CD4-positive, alpha-beta T cell treated with Interleukin-1 beta for 1 hour (primary cell): Measurements from ENCODE around the gene ABCB10.
A peak's percentile ranks its signal among the peaks of the same experiment; 100 is the strongest.
"Not testable (repeated sequence)": the region's sequence is repeated elsewhere in the genome, so short reads cannot be mapped to it uniquely, and the experiment has no call there.

Experiments used
- DNase-seq, 2 donors: peaks; one replicate each; pipeline ENCODE4 v3.0.0-alpha.2; 2020 to 2022

The ABCB10 gene

GRCh38 chr1:229531326-229531725 is 27.2 kb downstream of the ABCB10 start:
- no peak for DNase-seq

DNA sequence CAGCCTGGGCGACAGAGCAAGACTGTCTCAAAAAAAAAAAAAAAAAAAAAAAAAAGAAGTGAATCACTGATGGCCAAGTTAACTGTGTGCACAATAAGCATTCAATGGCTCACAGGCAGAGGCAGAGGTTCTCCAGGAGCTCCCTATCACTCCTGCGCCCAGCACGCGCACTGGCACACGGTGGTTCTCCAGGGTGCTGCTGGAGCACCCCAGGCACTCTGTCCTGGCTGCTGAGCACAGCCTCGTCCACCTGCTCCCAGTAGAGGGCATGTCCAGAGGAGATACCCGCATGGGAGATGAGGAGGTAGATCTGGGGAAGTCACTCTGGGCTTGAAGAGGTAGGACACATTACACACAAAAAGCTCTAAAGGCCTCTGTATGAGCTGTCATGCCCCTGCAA is 28.9 kb downstream of the ABCB10 start:
- no peak for DNase-seq

GRCh38 chr1:229526695-229527094 is 31.8 kb downstream of the ABCB10 start:
- DNase-seq: no peak

- no peak for DNase-seq
Measured at GRCh38 chr1:229523052-229523451, 35.5 kb downstream of the ABCB10 start.

DNA sequence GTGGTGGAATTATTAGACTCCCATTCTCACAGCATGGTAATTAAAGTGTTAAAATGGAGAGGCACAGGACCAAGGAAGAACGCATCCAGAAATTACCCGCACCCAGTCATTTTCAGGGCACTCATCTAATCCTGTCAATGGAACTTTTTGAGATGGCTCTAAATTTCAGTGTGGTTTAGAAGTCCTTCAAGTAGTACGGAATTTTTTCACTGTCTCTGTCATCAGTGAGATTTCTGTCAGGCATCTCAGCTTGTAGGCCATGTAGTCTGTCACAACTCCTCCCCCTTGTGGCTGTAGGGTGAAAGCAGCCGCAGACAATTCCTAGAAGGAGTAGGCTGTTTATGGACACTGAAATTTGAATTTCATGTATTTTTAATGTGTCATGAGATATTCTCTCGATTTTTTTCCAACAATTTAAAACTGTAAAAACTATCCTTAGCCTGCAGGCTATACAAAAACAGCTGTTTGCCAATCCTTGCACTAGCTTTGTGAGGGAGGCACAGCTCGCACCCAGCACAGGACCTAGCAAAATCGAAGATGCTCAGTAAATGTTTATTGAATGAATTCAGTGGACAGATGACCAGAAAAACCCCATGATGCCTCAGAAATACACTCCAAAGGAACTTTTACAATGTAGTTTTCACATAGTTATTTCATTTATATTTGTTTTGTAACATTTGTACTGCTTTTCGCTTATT is 43.8 kb downstream of the ABCB10 start:
- DNase-seq: peak; percentile 67 to 77

- not testable (repeated sequence) for DNase-seq
Measured at GRCh38 chr1:229511625-229512024, 46.9 kb downstream of the ABCB10 start.

- not testable (repeated sequence) for DNase-seq
Measured at GRCh38 chr1:229511201-229511600, 47.3 kb downstream of the ABCB10 start.

DNA sequence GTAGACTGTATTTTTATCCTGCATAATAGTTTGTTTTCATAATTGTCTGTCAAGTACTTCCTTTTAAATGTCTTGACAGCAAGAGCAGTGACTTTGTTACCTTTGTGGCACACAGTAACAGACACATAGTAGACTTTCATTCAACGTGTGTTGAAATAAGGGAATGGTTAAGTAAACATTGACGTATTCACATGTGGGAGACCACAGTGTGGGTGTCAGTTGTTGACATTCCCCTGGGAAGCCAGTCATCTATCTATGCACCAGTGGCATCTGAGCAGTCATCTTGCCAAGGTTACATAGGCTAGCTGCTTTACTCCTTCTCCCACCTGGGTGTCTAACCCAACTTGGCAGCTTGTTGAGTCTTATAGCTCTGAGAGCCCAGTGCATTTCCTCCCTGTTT is 48.9 kb downstream of the ABCB10 start:
- DNase-seq: no peak

DNA sequence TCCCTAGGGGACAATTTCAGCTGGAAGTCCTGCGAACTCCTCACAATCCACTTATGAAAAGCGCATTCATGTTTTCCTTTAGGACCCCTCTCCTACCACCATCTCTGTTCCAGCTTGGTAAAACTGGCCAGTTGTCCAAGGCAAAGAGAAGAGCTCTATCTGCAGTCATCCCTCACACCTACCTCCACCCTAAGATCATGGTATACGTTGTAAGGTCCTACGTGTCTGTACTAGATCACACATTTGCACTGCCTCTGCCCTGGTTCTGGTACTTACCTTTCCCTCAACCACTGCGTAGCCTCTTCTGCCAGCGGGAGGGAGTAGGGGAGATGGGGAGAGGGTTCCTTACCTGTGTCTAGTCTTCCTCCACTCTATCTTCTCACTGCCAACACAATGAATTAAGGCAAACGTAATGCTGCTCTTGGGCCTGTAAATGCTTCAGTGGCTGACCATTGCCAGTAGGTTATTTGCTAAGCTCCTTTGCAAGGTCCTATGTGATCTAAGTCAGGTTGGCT is 49.6 kb downstream of the ABCB10 start:
- DNase-seq: no peak

DNA sequence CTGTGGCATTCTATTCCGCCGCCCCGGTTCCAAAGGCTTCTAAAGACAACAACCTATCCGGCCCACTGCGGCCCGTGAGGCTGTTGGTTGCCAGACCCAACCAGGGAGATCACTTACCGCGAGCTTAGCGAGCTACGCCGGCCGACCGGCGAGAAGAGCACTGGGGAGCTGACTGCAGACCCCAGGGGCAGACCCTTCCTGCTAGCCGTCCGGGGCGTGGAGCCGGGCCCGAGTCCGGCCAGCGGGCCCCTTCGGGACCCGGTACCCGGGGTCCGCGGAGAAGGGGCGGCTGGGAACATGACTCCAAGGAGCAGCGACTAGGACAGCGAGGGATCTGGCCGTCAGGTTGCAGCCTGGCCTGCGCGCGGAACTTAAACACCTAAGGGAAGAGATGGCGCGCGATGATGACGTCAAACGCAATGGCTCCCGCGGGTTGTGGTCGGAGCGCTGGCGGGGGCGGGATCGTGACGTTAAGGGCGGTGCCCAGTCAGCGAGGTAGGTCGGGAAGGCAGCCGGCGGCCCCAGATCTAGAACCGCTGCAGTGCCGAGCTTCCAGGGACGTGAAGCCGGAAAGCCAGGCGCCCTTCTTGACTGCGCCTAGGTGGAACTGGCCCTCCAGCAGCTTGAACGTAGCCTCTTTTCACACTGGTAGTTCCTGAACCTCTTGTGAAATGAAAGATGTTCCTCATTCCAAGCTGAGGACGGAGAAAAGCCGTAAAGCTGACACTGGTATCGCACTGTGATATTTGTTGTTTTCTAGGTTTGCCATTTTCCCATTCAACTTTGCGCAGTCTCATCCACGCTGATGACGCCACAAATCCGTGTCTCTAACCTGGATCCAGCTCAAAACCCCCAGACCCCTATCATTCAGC is 50.3 kb downstream of the ABCB10 start, which contains the start of gene NUP133:
NUP133 (minus strand) TSS at position 391 of the 872 bp plus-strand sequence; CDS start at position 299, 92 bp downstream.
- peak; percentile 96 for DNase-seq

- no peak for DNase-seq
Measured at GRCh38 chr1:229507502-229507901, 51.0 kb downstream of the ABCB10 start.

- no peak for DNase-seq
Measured at GRCh38 chr1:229506633-229507032, 51.9 kb downstream of the ABCB10 start.

GRCh38 chr1:229495782-229496181 is 62.7 kb downstream of the ABCB10 start:
- no peak for DNase-seq

- no peak for DNase-seq
Measured at GRCh38 chr1:229487181-229487580, 71.3 kb downstream of the ABCB10 start.

- DNase-seq: no peak
Measured at GRCh38 chr1:229485318-229485717, 73.2 kb downstream of the ABCB10 start.

GRCh38 chr1:229482511-229482910 is 76.0 kb downstream of the ABCB10 start:
- DNase-seq: no peak

- DNase-seq: peak in 1 of 2 donors; percentile 34
Measured at GRCh38 chr1:229480495-229480894, 78.0 kb downstream of the ABCB10 start.

- DNase-seq: peak in 1 of 2 donors; percentile 38
Measured at GRCh38 chr1:229479660-229480399, 78.7 kb downstream of the ABCB10 start.

DNA sequence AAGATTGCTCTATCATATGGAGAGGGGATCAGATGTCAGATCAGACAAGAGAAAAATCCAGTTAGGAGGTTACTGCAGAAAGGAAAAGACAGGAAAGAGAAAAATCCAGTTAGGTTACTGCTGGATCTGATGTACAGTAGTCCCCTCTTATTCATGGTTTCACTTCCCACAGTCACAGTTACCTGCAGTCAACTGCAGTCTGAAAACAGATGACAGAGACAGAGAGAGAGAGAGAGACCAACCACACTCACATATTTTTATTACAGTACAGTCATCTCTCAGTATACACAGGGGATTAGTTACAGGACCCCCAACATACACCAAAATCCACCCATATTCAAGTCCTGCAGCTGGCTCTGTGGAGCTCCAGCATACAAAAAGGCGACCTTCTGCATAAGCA is 79.7 kb downstream of the ABCB10 start:
- no peak for DNase-seq

- DNase-seq: not testable (repeated sequence)
Measured at GRCh38 chr1:229475859-229476258, 82.6 kb downstream of the ABCB10 start.

- DNase-seq: no peak
Measured at GRCh38 chr1:229474509-229474908, 84.0 kb downstream of the ABCB10 start.

DNA sequence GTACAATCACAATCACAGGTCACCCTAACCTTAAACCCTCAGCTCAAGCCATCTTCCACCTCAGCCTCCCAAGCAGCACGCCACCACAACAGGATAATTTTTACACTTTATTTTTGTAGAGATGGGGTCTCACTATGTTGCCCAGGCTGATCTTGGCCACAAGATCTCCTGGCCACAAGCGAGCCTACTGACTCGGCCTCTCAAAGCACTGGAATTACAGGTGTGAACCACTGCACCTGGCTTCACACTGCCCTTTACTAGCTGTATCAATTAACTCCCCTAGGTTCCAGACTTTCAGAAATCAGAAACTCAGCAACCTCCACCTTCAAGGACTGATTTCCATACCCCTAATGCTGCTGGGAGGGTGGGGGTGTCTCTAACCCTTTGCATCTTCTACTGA is 87.3 kb downstream of the ABCB10 start:
- DNase-seq: no peak
